NCI-H345 treated with DMSO at 0.1 percent for 48 hours (cell line): ENCODE results near the gene FBXL19.

Source experiments
- DNase-seq: peaks from one replicate; lab custom pipeline; 2025; ENCODE audit not compliant: unreplicated experiment; lab: John Stamatoyannopoulos, UW

FBXL19 gene

DNA sequence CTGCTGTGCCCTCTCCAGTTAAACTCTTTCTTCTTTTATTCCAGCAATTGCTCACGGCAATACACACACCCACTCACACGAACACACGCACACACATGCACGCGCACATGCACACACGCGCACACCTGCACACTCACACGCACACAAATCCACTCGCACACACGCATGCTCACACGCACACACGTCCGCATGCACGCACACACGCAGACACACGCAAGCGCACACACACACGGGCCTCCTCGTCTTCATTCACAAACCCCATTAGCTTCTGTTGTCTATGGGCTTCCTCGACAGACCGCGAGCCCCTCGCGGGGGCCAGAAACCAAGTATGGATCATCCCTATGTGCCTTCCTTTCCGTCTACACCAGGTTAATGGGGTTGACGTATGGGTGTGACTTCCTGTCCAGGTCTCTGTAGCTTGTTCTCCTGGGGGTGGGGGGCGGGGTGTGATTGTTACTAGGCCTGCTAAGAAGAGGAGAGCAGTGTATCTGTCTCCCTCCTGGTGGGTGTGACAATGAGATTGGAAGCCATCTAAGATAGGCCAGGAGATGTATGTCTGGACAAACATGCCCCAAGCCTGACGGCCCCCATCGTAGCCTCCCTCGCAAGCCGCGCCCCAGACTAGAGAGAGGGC, 27.6 kb upstream of the FBXL19 start:
- no peak for DNase-seq

DNA sequence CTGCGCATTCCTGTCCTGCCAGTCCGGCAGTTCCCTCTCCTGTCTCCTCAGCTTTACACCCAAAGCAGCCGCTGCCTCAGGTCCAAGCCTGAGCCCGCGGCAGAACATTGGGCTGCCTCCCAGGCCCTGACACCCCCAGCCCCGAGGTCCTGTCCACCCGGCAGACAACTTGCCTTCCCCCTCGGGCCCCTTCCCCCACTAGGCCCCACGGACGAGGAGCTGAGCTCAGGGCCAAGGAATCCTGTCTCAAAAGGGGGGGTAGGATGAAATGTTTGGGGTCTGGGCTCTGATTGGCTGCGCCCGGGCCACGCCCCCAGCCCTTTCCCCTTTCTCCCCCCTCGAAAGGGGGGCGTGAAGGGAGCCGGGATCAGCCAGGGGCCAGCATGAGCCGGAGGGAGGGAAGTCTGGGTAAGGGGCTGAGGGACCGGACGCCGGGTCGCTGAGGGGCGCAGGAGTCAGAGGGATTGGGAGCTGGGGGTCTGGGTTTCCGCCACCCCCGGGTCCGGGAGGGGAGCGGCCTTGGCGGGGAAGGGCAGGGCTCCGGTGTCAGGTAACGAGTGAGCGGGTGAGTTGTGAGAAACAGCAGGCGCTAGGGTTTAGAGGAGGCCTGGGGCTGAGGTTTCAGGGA, 27.0 kb upstream of the FBXL19 start, which contains the start of gene CTF1:
TSS of gene CTF1 (plus strand) at position 354 of the 628 bp plus-strand sequence. CDS start at position 384, 30 bp downstream.
- DNase-seq, result peak; percentile 35

DNA sequence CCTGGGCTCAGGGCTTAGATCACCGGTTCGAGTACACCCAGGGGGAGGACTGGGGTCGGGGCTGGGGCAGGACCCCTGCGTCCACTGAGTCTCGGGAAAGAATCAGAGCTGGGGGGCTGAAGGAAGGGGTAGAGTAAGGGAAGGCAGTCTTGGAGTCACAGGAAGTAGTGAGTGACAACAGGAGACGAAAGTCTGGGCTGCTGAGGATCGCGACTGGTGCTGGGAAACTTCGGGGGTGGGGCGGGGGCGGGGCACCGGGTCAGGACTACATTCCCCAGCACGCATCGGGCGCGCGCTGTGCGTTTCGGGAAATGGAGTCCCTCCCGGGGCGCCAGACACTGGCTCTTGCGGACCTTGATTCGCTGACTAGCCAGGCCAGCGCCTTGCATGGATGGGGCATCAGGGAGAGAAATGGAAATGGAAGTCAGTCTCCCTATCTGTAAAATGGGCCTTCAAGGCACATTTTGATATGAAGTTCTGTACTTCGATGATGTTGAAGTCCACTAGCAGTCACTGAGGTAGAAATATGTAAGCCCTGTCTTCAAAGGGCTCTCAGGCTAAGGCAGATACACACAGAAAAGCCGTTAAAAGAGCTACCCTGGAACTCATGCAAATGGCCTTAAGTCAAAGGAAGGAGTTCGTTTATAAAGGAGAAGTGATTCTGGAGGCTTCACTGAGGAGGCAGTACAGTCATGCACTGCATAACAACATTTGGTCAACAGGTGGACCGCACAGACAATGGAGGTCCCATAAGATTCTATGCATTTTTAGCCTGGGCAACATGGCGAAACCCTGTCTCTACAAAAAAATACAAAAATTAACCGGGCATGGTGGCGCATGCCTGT, 26.3 kb upstream of the FBXL19 start:
- peak; percentile 81 for DNase-seq

DNA sequence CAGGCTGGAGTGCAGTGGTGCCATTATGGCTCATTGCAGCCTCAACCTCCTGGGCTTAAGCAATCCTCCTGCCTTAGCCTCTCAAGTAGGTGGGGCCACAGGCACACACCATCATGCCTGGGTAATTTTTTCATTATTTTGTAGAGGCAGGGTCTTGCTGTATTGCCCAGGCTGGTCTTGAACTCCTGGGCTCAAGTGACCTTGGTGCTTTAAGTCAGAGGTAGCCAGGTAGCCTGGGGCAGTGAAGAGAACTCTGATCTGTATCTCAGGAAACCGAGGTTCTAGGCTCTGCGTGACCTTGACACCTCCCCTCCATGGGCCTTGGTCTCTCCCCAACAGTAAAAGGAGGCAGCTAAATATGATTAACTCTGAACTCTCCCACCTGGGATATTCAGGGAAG, 23.6 kb upstream of the FBXL19 start:
- no peak for DNase-seq

DNA sequence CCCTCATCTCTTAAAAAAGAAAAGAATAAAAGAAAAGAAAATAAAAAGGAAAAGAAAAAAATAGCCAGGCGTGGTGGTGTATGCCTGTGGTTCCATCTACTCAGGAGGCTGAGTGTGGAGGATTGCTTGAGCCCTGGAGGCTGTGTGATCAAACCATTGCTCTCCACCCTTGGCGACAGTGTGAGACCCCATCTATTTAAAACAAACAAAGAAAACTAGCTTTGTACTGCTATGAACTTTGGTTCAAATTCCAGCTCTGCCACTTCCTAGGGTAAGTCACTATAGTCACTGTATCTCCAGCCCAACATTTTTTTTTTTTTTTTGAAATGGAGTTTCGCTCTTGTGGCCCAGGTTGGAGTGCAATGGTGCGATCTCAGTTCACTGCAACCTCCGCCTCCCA, 22.8 kb upstream of the FBXL19 start:
- DNase-seq, result no peak

DNA sequence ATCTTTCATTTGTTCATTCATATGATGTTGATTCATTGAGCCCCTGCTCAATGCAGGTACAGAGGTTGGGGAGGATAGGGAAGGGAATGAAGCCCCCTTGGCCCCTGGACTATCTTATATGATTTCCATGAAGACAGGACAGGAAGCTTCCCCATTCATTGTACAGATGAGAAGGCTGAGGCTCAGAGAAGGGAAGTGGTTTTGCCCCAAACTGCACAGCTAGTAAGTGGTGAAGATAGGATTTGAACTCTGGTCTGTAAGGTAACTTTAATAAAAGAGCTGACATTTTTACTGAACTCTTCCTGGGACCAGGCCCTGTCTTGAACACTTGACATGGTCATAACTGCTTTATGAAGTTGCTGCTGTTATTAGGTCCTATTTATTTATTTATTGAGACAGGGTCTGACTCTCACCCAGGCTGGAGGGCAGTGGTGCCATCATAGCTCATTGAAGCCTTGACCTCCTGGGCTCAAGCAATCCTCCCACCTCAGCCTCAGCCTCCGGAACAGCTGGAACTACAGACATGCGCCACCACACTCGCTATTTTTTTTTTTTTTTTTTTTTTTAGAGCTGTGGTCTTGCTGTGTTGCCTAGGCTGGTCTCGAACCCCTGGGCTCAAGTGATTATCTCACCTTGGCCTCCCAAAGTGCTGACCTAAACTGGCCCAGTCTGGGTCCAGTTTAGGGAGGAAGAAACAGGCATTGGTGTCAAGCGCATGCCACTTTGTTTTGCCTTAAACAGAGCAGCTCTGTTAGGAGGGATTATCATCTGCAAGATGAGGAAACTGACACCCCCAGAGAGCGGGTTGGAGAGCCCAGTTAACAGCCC, 22.0 kb upstream of the FBXL19 start:
- DNase-seq, result no peak

DNA sequence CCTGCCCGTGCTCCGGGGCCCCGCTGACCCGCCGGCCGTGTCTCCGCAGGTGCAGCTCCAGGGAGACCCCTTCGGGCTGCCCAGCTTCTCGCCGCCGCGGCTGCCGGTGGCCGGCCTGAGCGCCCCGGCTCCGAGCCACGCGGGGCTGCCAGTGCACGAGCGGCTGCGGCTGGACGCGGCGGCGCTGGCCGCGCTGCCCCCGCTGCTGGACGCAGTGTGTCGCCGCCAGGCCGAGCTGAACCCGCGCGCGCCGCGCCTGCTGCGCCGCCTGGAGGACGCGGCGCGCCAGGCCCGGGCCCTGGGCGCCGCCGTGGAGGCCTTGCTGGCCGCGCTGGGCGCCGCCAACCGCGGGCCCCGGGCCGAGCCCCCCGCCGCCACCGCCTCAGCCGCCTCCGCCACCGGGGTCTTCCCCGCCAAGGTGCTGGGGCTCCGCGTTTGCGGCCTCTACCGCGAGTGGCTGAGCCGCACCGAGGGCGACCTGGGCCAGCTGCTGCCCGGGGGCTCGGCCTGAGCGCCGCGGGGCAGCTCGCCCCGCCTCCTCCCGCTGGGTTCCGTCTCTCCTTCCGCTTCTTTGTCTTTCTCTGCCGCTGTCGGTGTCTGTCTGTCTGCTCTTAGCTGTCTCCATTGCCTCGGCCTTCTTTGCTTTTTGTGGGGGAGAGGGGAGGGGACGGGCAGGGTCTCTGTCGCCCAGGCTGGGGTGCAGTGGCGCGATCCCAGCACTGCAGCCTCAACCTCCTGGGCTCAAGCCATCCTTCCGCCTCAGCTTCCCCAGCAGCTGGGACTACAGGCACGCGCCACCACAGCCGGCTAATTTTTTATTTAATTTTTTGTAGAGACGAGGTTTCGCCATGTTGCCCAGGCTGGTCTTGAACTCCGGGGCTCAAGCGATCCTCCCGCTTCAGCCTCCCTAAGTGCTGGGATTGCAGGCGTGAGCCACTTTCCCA, 21.1 kb upstream of the FBXL19 start:
- DNase-seq, result peak; percentile 64

DNA sequence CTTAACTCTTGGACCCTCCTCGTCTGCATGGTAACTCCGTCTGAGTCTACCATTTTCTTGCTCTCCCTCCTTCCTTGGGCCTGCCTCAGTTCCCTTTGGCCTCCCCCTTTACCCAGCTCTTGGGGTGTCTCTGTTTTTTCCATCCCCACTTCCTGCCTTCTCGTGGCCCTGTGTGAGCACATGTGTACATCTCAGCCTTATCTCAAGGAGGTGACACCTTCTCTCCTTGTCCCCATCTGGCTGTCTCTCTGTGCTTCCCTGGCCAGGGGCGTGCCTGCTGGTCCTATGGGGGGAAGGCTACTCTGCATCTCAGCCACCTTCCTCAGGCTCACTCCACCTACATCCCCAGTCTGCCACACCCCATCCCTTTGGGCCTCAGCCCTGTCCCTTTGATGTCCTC, 20.4 kb upstream of the FBXL19 start:
- no peak for DNase-seq

DNA sequence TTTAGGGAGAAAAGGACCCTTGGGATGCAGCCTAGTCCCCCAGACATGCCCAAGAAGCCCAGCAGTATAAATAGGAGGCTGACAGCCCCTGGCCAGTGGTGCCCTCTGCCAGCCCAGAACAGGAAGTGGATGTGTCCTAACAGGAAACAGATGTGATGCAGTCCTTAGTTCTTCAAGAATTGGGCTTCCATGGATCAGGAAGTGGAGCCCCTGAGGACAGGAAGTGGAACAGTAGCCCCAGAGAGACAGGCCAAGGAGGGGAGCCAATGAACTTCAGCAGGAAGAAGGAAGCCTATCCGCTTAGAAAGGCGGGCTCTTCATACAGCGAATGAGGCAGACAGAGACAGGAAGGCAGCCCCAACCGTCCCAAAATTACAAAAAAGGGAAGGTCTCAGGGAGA, 19.8 kb upstream of the FBXL19 start:
- no peak for DNase-seq

DNA sequence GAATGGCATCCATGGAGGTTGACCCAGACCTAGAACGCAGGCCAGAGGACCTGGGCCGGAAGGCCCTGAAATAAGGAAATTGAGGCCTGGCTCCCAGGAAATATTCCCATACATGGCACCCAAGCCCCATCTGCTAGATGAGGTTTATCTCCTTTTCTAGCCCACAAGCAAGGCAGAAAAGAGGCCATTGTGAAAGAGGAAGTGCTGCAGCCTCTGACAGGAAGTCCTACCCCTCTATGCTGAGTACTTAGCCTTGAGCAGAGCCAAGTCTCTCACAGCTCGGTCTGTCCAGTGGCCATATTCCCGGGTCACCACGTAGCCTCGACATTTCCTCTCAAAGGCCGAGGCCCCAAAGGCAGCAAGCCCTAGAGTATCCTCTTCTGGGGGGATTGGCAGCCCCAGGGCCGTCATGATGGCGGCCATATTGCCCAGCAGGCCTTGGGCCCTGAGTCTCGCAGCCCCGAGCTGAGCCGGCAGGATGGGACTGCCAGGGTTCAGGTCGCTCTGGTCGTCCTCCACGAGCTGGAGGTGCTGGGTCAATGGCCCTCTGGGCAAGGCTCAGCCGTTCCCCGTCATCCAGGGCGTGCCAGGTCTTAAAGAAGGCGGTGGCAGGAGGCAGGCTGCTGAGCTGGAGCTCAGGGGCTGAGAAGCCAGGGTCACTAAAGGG, 19.1 kb upstream of the FBXL19 start:
- DNase-seq, result no peak

DNA sequence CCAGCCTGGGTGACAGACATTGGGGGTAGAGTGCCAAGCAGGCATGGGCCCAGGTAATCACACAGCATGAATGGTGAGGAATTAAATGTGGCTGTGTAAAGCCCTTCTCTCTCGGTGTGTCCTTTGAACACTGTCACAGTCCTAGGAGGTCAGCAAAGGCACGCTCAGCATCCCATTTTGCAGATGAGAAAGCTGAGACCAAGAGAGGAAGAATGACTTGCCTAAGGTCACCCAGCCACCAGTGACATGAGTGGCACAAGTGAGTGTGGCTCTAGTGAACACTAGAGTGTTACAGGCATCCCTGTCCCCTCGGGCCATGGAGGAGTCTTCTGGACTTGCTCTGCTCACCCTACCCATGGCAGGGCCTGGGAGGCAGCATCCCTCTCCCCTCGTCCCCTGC, 16.3 kb upstream of the FBXL19 start:
- no peak for DNase-seq

DNA sequence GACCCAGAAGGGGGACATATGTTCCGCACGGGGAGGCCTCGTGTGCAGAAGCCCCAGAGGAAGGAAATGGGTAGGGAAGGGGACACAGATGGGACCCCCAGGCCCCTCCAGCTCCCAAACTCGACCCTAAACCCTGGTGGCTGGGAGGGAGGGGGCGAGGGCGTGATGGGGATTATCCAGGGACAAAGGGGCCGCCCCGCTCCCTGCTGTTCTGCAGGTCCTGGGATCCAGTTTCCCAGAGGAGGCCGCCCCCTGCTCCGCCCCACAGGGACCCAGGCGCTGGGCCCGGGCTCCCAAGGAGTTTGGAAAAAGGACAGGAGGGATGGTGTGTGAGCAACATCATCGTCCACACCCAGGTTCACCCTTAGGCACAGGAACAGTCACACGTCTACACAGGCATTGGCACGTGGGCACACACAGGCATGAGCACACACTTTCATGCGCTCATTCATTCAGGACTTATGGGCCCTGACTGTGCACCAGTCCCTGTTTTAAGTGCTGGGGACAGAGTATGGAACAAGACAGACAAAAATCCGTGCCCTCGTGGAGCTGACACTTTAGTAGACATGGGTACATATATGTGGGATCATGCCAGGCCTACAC, 12.8 kb upstream of the FBXL19 start:
- DNase-seq, result no peak

DNA sequence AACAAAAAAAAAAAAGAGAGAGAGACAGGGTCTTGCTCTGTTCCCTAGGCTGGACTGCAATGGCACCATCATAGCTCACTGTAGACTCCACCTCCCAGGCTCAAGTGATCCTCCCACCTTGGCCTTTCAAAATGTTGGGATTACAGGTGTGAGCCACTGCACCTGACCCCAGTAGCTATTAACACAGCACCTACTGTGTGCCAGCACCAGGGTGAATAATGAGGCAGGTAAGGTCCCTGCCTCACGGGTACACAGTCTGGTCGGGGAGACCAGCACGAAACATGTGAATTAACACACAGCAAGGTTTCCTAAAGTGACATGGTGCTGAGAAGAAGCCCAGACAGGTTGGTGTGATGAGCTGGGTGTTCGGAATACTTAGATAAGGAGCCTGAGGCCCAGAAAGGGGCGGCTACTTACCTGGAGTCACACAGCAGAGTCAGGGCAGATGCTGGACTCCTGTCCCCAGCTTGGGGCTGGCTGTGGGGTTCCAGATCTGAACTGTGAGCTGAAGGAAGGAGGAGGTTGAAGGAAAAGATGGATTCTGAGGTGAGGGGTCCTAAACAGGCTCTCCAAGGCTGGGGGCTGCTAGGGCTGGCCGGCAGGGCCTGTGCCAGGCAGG, 10.5 kb upstream of the FBXL19 start:
- DNase-seq, result no peak

DNA sequence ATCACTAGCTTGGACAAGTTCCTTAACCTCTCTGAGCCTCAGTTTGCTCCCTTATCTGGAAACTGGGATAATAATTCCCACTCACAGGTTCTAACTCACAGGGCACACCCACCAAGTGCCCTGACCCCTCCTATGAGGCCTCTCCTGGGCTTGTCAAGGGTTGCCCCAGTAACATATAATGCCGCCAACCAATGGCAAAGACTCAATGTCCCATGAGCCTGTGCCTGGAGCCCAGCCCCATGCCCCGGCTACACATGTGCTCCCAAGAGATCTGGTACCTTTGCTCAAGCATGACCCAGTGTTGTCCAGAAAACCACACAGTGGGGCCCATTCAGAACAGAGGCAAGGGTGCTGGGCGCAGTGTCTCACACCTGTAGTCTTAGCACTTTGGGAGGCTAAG, 8.5 kb upstream of the FBXL19 start:
- DNase-seq, result no peak

DNA sequence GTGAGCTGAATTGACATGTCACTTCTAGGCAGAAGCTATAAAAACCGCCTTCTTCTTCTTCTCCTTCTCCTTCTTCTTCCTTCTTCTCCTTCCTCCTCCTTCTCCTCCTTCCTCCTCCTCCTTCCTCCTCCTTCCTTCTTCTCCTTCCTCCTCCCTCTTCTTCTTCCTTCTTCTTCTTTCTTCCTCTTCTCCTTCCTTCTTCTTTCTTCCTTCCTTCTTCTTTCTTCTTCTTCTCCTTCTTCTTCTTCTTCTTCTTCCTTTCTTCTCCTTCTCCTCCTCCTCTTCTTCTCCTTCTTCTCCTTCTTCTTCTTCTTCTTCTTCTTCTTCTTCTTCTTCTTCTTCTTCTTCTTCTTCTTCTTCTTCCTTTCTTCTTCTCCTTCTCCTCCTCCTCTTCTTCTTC, 4.8 kb upstream of the FBXL19 start:
- DNase-seq, result no peak

DNA sequence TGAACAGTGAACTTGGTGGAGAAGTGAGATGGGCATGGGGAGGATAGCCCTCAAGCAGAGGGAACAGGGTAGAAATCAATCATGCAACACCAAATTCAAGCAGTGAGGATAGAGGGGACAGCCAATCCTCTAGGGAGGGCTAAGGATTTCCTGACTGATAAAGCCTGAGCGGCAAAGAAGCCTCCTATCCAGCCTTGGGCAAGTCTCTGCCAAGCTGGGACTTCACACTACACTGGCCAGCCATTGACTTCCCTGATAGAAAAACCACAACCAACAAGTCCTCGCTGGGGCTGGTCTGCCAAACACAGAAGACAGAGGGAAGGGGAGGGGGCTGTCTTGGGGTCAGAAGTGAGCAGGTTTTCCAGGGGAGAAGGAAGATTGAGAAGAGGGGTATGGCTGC, 2.5 kb upstream of the FBXL19 start:
- no peak for DNase-seq

DNA sequence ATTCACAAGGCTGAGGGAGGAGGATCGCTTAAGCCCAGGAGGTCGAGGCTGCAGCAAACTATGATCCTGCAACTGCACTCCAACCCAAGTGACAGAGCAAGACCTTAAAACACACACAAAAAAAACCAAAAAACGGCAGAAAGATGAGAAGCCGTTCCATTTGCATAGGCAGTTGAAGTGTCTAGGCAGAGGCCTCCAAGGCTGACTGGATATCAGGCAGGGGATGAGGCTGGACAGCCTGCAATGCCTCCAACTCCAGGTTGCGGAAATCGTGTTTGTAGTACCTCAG, 2.0 kb upstream of the FBXL19 start:
- no peak for DNase-seq

DNA sequence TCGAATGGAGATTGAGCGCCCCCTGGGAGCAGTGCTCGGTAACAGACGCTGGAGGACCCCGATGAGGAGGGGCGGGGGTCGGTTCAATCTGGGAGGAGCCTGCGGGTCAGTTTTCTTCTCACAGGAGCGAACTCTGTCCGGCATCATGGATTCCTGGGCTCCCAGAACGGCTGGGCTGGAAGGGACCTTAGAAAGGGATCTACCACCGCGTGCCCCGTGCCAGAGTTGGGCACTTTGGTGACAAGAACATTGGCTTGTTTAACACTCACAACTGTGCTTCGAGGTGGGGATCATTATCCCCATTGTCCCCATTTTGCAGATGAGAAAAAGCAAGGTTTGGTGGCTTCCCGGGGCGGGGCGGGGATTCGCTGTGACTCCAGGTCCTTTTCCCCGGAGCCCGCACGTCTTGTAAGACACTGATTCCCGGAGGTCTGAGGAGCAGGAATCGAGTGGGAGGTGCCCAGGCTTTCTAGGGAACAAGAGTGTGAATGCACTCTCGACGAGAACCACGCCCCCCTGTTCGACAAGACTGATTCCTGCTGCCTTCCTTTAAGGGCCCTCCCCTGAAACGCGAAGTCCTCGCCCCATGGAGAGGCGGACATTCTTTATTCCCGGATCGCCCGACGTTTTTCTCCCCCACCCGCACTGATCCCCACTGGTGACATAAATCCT, 1.5 kb upstream of the FBXL19 start:
- DNase-seq, result peak; percentile 94
